Stimulated activated CD4-positive, alpha-beta T cell treated with anti-CD3 and anti-CD28 coated beads, Interleukin-2, amount 100 ng/mL, for 24 hours (primary cell): ENCODE measurements around the gene ITIH2.
"Not testable (repeated sequence)": the region's sequence is repeated elsewhere in the genome, so short reads cannot be mapped to it uniquely, and the experiment has no call there.

Experiments used
- DNase-seq, 2 donors: peaks; one replicate each; pipeline ENCODE4 v3.0.0-alpha.2; 2020

The ITIH2 gene

DNA sequence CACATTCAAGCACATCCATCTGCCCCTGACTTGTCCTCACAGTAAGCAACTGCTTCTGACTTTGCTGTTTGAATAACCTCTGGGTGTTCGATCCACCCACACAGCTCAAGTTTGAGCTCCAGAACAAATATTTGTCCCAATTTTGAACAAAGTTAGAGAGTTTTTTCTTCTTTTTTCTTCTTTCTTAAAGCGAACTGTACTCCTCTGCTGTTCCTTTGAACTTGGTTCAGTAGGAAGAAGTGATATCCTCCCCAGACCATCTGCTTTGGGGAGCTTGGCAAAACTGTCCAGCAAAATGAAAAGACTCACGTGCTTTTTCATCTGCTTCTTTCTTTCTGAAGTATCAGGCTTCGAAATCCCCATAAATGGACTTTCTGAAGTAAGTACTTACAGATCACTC lies at the start of gene ITIH2:
TSS of gene ITIH2 (plus strand) at position 177 of the 400 bp plus-strand sequence. CDS start at position 296, 119 bp downstream.
- DNase-seq, result no peak

GRCh38 chr10:7657079-7657478 lies 46.0 kb upstream of the ITIH2 start:
- not testable (repeated sequence) for DNase-seq

DNA sequence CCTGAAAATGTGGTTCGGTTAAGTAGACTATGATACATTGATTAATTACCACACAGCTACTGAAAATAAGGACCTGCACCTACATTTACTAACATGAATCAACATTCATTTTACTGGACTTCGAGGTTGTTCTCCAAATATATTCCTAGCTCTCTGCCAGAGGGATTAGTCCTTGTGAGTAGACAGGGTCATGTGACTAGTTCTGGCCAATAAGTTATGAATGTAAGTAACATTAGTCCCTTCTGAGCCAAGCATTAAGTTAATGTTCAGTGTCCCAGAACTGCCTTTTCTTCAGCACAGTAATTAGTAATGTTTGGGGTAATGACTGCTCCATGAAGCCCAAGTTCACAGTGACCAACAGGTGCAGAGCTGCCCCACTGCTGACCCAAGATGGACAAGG lies 45.6 kb upstream of the ITIH2 start:
- DNase-seq, result no peak

GRCh38 chr10:7659560-7659959 lies 43.6 kb upstream of the ITIH2 start:
- no peak for DNase-seq

GRCh38 chr10:7662522-7662921 lies 40.6 kb upstream of the ITIH2 start:
- no peak for DNase-seq

DNA sequence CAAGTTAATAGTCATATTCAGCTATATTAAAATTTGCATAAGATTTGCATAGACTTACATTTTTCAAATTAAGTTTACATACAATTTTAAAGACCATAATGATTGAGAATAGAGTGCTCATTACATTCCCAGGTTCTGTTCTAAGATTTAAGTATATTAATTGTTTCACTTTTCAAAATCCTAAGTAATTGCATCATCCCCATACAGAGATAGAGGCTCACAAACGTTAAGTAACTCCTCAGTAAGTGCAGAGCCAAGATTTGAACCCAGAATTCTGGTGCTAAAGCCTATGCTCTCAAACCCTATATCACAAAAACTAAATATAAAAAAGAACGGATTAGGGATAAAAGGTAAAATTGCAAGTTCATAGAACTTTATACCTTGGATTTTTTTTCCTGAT lies 38.4 kb upstream of the ITIH2 start:
- no peak for DNase-seq

DNA sequence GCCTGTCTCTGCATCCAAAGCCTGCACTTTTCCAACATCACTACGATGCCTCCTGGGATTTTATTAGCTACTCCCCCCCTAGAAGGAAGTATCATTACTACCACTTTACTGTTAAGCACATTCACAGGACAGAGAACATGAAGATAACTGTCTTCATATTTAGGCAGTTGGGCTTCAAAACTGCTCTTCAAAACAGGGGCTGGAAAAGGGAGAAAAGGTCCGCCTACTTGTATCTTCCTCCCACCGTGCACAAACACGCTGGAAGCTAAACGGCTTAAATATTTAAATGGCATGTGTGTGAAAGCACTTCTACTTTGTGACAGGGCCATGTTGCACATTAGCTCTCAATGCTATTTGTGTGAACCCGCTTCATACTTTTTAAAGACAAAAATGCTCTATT lies 37.3 kb upstream of the ITIH2 start:
- no peak for DNase-seq

DNA sequence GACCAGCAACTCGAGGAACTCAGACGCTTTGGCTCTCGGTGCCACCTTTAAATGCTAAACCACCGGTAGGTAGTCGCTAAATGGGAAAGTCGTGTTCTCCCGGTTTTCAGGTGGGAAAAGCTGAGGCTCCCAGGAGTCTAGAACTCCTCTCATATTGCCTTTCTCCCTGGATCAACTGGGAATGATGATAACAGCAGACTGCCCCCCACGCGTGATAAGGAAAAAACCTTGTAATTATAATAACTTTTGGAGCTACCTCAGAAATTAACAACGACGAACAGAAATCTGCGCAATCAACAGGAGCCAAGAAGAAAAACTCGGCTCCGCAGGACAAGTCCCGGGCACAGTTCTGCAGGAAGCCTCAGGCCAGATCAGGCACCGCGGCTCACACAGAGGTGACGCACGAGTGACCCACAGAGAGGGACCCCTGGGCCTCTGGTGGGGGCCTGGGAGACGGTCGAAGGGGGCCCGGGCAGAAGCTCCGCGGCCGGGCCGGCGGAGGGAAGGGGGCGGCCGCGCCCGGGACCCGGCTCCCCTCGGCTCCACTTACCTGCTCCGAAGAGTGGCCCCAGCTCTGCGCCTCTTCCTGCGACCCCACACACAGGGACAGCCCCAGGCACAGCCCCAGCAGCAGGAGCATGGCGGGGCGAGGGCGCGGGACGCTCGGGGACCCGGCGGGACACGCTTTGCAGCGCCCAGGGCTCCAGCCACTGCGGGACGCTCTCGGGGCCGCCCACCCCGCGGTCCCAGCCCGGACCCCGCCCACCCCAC lies 36.7 kb upstream of the ITIH2 start, which contains the start of gene ITIH5:
TSS of gene ITIH5 (minus strand) at position 714 of the 771 bp plus-strand sequence. CDS start at position 640, 74 bp downstream.
- no peak for DNase-seq

GRCh38 chr10:7667262-7668141 lies 35.6 kb upstream of the ITIH2 start:
- no peak for DNase-seq

GRCh38 chr10:7670157-7670556 lies 33.0 kb upstream of the ITIH2 start:
- no peak for DNase-seq

DNA sequence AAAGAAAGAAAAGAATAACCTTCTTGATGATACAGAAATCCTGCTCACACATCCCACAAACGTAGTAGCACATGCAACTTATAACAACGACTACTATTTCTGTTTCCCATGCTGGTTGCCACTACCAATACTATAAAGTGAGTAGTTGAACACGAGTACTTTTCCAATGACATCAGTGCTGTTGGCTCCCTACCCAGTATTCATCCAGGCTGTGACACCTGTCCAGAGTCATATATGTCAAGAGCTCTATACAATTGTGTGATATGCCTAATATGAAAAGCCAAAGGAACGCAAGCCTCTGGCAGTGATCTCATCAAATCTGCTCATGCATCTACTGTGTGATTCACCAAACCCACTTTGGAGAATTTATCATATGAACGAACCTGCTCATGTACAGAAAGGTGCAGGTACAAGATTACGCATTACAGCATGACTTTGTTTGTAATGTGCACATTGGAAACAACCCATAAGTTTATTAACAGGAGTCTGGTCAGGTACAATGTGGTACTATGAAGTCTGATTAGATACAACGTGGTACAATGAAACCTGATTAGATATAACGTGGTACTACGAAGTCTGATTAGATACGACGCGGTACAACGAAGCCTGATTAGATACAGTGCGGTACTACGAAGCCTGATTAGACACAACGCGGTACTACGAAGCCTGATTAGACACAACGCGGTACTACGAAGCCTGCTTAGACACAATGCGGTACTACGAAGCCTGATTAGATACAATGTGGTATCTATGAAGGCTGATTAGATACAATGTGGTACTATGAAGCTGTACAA lies 30.6 kb upstream of the ITIH2 start:
- DNase-seq, result no peak

DNA sequence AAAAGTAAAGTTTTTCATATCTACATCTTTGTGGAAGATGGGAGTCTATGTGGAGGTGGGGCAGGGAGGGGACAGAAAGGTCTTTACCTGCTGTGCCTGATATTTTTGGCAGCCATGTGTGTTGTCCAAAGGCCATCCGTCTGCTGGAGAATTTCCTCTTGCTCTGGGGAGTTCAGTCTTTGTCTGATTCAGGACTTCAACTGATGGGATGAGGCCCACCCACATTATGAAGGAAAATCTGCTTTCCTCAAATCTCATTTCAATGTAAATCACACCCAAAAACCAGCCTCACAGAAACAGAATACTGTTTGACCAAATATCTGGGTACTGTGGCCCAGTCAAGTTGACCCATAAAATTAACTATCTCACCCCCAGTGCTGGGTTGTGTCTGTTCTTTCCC lies 23.9 kb upstream of the ITIH2 start:
- no peak for DNase-seq

DNA sequence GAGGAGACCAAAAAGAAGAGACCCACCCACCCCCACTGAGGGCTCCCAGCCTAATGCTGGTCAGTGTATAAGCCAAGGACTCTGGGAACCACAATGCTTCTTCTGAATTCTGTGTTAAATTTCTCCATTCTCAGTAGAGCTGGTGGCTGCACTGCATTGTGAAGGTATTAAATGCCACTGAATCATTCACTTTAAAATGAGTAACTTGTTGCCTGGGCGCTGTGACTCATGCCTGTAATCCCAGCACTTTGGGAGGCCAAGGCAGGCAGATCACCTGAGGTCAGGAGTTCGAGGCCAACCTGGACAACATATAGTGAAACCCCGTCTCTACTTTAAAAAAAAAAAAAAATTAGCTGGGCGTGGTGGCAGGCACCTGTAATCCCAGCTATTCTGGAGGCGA lies 23.0 kb upstream of the ITIH2 start:
- not testable (repeated sequence) for DNase-seq

GRCh38 chr10:7686351-7687171 lies 16.6 kb upstream of the ITIH2 start:
- DNase-seq, result no peak

GRCh38 chr10:7687228-7687907 lies 15.7 kb upstream of the ITIH2 start:
- DNase-seq, result peak; percentile 75

GRCh38 chr10:7689591-7689990 lies 13.5 kb upstream of the ITIH2 start:
- DNase-seq, result no peak

DNA sequence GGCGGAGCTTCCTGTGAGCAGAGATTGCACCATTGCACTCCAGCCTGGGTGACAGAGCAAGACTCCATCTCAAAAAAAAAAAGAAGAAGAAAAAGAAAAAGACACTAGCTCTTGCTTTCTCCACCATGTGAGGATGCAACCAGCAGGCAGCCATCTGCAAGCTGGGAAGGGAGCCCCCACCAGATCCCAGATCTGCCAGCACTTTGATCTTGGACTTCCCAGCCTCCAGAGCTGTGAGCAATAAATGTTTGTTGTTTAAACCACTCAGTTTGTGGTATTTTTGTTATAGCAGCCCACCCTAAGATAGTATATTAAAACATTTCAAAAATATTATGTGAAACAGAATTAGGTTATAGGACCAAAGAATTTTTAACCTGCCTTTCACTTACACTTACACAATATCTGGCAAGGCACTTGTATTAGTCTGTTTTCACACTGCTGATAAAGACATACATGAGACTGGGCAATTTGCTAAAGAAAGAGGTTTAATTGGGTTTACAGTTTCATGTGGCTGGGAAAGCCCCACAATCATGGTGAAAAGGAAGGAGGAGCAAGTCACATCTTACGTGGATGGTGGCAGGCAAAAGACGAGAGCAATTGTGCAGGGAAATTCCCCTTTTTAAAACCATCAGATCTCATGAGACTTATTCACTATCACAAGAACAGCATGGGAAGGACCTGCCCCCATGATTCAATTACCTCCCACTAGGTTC lies 12.1 kb upstream of the ITIH2 start:
- not testable (repeated sequence) for DNase-seq

DNA sequence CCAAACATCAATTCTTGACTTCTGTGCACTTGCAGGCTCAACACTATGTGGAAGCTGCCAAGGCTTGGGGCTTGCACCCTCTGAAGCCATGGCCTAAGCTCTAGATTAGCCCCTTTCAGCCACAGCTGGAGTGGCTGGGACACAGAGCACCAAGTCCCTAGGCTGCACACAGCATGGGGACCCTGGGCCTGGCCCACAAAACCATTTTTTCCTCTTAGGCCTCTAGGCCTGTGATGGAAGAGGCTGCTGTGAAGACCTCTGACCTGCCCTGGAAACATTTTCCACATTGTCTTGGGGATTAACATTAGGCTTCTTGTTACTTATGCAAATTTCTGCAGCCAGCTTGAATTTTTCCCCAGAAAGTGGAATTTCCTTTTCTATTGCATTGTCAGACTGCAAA lies 10.7 kb upstream of the ITIH2 start:
- not testable (repeated sequence) for DNase-seq

DNA sequence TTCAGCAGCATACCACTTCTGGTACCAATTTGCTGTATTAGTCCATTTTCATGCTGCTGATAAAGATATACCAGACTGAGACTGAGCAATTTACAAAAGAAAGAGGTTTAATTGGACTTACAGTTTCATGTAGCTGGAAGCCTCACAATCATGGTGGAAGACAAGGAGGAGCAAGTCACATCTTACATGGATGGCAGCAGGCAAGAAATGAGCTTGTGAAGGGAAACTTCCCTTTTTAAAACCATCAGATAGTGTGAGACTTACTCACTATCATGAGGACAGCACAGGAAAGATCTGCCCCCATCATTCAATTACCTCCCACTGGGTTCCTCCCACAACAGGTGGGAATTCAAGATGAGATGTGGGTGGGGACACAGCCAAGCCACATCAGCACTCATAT lies 9.9 kb upstream of the ITIH2 start:
- DNase-seq, result not testable (repeated sequence)

DNA sequence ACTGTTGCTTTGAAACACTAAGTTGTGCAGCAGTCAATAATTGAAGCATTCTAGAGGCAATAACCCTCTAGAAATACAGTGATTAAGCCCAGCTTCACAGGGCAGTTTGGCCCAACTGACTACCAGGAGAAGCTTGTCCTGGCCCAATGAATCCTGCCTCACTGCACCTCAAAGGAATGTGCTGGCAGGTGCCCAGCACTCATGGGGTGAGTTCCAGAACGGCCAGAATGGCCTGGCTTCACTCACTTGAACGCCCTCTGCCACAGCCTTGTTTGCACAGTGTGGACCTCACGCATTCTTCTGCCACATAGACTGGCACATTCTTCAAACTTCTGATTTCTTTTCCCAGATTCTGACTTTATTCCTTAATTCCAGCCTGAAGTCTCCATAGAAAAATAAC lies 6.6 kb upstream of the ITIH2 start:
- no peak for DNase-seq

GRCh38 chr10:7697426-7697825 lies 5.7 kb upstream of the ITIH2 start:
- no peak for DNase-seq
